ENCODE measurements around the gene TRAFD1.

- TF ChIP-seq FOXM1 (IDR thresholded peaks at IDR 0.05; ENCODE audit: borderline replicate concordance) (no peak), SP1 (IDR thresholded peaks at IDR 0.05) (no peak), SUZ12 (IDR thresholded peaks at IDR 0.05) (no peak)
Observed at GRCh38 chr12:112159146-112159541, 33.8 kb downstream of the TRAFD1 start.

Measured in HEK293T (cell line).